ENCODE measurements around the gene MMP11. TPM values are rescaled to one million over a fixed set of nuclear protein-coding genes. Genes with fewer than 3 reads are reported as not detected.
A peak's percentile ranks its signal among the peaks of the same experiment; 100 is the strongest.

MMP11 gene
- total RNA-seq, 4 donors from 2014 or later = 4.5 to 7.3 (median 5.6) TPM

- H3K4me3 ChIP-seq = peak overlapping the region; percentile 35 to 61 (median 44)
- WGBS, 2 donors = 2 to 12% methylated on average over 6 of the region's 6 CpGs
- H3K4me1 ChIP-seq = peaks cover 0 to 76% (median 22%) of the 10 kb centered on the region in 4 donors
- no peaks in the 10 kb centered on the region for H3K36me3 ChIP-seq
- peak overlapping the region in 3 of 4 donors; percentile 47 to 75 (median 71) for H3K27ac ChIP-seq
- no peak for DNase-seq (ENCODE audit: low spot score in 2 of 2)
- no peaks in the 10 kb centered on the region for H3K9me3 ChIP-seq
- TF ChIP-seq CTCF (IDR thresholded peaks at IDR 0.05) = no peak
- no peak for TF ChIP-seq POLR2A (IDR thresholded peaks at IDR 0.05)
- TF ChIP-seq EP300 (IDR thresholded peaks at IDR 0.05) = no peak
- H3K27me3 ChIP-seq = no peaks in the 10 kb centered on the region
These were observed 367 bp upstream of the MMP11 start for GRCh38 chr22:23772315-23772648.

- no peak for DNase-seq (ENCODE audit: low spot score in 2 of 2)
- WGBS, 2 donors = 61 to 68% methylated on average over 7 of the region's 7 CpGs
- H3K4me1 ChIP-seq = peaks cover 0 to 63% (median 21%) of the 10 kb centered on the region in 4 donors
- peak overlapping the region in 3 of 4 donors; percentile 15 to 75 (median 64) for H3K27ac ChIP-seq
- TF ChIP-seq EP300 (IDR thresholded peaks at IDR 0.05) (no peak), CTCF (IDR thresholded peaks at IDR 0.05) (no peak), POLR2A (IDR thresholded peaks at IDR 0.05) (no peak)
- peak overlapping the region in 3 of 4 donors; percentile 18 to 61 (median 48) for H3K4me3 ChIP-seq
- no peaks in the 10 kb centered on the region for H3K36me3 ChIP-seq
- no peaks in the 10 kb centered on the region for H3K27me3 ChIP-seq
- no peaks in the 10 kb centered on the region for H3K9me3 ChIP-seq
These were observed 949 bp downstream of the MMP11 start for GRCh38 chr22:23773483-23774113.

- DNase-seq (ENCODE audit: low spot score in 2 of 2) = no peak
These were observed 1.7 kb downstream of the MMP11 start for GRCh38 chr22:23774114-23774921.

GRCh38 chr22:23774922-23775436 lies 2.3 kb downstream of the MMP11 start:
- no peaks in the 10 kb centered on the region for H3K9me3 ChIP-seq
- H3K4me3 ChIP-seq = no peak overlapping the region
- no peaks in the 10 kb centered on the region for H3K36me3 ChIP-seq
- no peaks in the 10 kb centered on the region for H3K27me3 ChIP-seq
- H3K4me1 ChIP-seq = peaks cover 0 to 53% (median 19%) of the 10 kb centered on the region in 4 donors
- TF ChIP-seq POLR2A (IDR thresholded peaks at IDR 0.05) = no peak
- no peak for TF ChIP-seq EP300 (IDR thresholded peaks at IDR 0.05)
- no peak for TF ChIP-seq CTCF (IDR thresholded peaks at IDR 0.05)
- H3K27ac ChIP-seq = peak overlapping the region in 2 of 4 donors; percentile 5 to 41
- WGBS, 2 donors = 61 to 78% methylated on average over 2 of the region's 2 CpGs
- no peak for DNase-seq (ENCODE audit: low spot score in 2 of 2)

More at GRCh38 chr22:23774114-23774921, 1.7 kb downstream of the MMP11 start:
- TF ChIP-seq CTCF (IDR thresholded peaks at IDR 0.05) (no peak), POLR2A (IDR thresholded peaks at IDR 0.05) (no peak), EP300 (IDR thresholded peaks at IDR 0.05) (no peak)
- Histone ChIP-seq H3K36me3 (no peaks in the 10 kb centered on the region), H3K9me3 (no peaks in the 10 kb centered on the region), H3K4me3 (no peak overlapping the region), H3K27me3 (no peaks in the 10 kb centered on the region), H3K27ac (peak overlapping the region in 1 of 4 donors; percentile 64), H3K4me1 (peaks cover 0 to 55% (median 19%) of the 10 kb centered on the region in 4 donors)
- 58 to 59% methylated on average over 12 of the region's 12 CpGs for WGBS, 2 donors
